Kidney (tissue), 14 donors: ENCODE results near the gene NFKB1. TPM values are rescaled to one million over a fixed set of nuclear protein-coding genes. Genes with fewer than 3 reads are reported as not detected.

Source experiments
- DNase-seq, 5 donors: peaks; one replicate each; pipeline ENCODE4 v3.0.0-alpha.2; 2013 to 2020
- FAIRE-seq: peaks from 2 replicates; lab custom pipeline; 2012; peaks lifted over from hg19 to GRCh38; lab: Jason Lieb, UNC
- H3K27ac ChIP-seq, 2 donors: one replicate each; pipeline ENCODE4 v1.7.0; 2013; ENCODE audit warnings: low read depth in 2 of 2, low read length in 2 of 2, inconsistent platforms in 1 of 2
- H3K27me3 ChIP-seq: one replicate; pipeline ENCODE4 v1.7.1; 2013; ENCODE audit warnings: low read length, inconsistent platforms; ENCODE audit not compliant: control insufficient read depth, insufficient read depth
- H3K36me3 ChIP-seq, 3 donors: one replicate each; pipeline versions ENCODE4 v1.7.0 to v1.7.1; 2013; ENCODE audit warnings: low read length in 3 of 3, control low read depth in 1 of 3, inconsistent platforms in 1 of 3; ENCODE audit not compliant: insufficient read depth in 3 of 3, control insufficient read depth in 2 of 3
- H3K4me1 ChIP-seq, 3 donors: one replicate each; pipeline versions ENCODE4 v1.7.0 to v1.7.1; 2013; ENCODE audit warnings: low read length in 3 of 3, inconsistent platforms in 1 of 3, low read depth in 1 of 3; ENCODE audit not compliant: control insufficient read depth in 2 of 3, insufficient read depth in 2 of 3
- H3K4me3 ChIP-seq, 3 donors: one replicate each; pipeline versions ENCODE4 v1.7.0 to v1.8.1; 2013; ENCODE audit warnings: low read length in 3 of 3, control low read depth in 1 of 3, inconsistent platforms in 1 of 3
- H3K9ac ChIP-seq, 3 donors: one replicate each; pipeline versions ENCODE4 v1.7.0 to v1.7.1; 2013; ENCODE audit warnings: low read length in 3 of 3, control low read depth in 1 of 3, inconsistent platforms in 1 of 3
- H3K9me3 ChIP-seq, 3 donors: one replicate each; pipeline versions ENCODE4 v1.7.0 to v1.7.1; 2013; ENCODE audit warnings: low read length in 3 of 3, control low read depth in 1 of 3, inconsistent platforms in 1 of 3; ENCODE audit not compliant: control insufficient read depth in 2 of 3, insufficient read depth in 1 of 3
- intact Hi-C: fragments of 100-400 bp; cut with DNase I; formaldehyde crosslinking; loops from one replicate; pipeline ENCODE4 v1.11.1; 2022
- polyA plus RNA-seq: library from polyadenylated mRNA; stranded (reverse); fragments of 350-450 nt; fragmentation: Illumina TruSeq; extraction: RNeasy Lipid Tissue Mini Kit (QIAGEN cat#74804); gene quantifications from one replicate; pipeline ENCODE4 v1.2.3, GENCODE V29; 2014; ENCODE audit warnings: low read depth, low replicate concordance; ENCODE audit not compliant: insufficient read depth
- total RNA-seq: library from RNA; stranded (reverse); fragmentation: NEBNext Ultra II Directional; extraction: Animal tissue kit (Norgen Biotek cat#: 25700); gene quantifications from one replicate; pipeline ENCODE4 v1.2.1, GENCODE V29; 2021
- TF ChIP-seq, protein P1 (sequence below): IDR thresholded peaks from 3 replicates; pipeline ENCODE4 v1.5.1; 2012; ENCODE audit warnings: mild to moderate bottlenecking, moderate library complexity, borderline replicate concordance; ENCODE audit not compliant: insufficient read depth; ENCODE audit errors: extremely low read depth
- donor health status: control.
- donor health status: control.
- donor health status: control.
- donor health status: control.
- donor health status: control.
- donor health status: DM: yes; HTN: yes; CAD: no.
- donor health status: Normal renal cell carcinoma (clear cell type).

NFKB1 gene
- total and polyA plus RNA-seq, 2 donors from 2014 or later, result 10.1 to 56.9 TPM

DNA sequence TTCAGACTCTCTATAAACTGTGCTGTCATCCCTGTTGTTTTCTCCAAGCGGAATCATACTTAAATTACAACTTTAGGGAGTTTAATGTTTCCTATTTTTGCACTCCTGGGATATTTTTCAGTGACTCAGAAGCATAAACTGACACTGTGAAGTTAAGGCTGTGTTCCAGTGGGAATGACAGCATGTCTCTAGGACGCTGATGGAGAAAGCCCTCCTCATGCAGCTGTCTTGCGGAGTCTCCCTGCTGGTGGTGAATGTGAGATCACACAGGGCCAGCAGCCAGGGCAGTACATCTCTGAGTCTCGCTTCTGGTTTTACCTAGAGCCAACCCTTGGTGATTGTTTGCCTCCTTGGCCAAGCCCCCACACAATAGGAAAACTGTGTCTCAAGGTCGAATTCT lies 53.3 kb downstream of the NFKB1 start:
- no peaks in the 10 kb centered on the region for H3K4me1 ChIP-seq
- H3K9me3 ChIP-seq, result no peaks in the 10 kb centered on the region
- H3K36me3 ChIP-seq, result no peaks in the 10 kb centered on the region
- TF ChIP-seq, protein P1, sequence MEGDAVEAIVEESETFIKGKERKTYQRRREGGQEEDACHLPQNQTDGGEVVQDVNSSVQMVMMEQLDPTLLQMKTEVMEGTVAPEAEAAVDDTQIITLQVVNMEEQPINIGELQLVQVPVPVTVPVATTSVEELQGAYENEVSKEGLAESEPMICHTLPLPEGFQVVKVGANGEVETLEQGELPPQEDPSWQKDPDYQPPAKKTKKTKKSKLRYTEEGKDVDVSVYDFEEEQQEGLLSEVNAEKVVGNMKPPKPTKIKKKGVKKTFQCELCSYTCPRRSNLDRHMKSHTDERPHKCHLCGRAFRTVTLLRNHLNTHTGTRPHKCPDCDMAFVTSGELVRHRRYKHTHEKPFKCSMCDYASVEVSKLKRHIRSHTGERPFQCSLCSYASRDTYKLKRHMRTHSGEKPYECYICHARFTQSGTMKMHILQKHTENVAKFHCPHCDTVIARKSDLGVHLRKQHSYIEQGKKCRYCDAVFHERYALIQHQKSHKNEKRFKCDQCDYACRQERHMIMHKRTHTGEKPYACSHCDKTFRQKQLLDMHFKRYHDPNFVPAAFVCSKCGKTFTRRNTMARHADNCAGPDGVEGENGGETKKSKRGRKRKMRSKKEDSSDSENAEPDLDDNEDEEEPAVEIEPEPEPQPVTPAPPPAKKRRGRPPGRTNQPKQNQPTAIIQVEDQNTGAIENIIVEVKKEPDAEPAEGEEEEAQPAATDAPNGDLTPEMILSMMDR, result no peak
- intact Hi-C loops, result no loop called here
- FAIRE-seq (no peak), DNase-seq (no peak)
- no peak overlapping the region for H3K4me3 ChIP-seq
- no peak overlapping the region for H3K9ac ChIP-seq
- H3K27ac ChIP-seq, result no peak overlapping the region
- H3K27me3 ChIP-seq, result no peaks in the 10 kb centered on the region

DNA sequence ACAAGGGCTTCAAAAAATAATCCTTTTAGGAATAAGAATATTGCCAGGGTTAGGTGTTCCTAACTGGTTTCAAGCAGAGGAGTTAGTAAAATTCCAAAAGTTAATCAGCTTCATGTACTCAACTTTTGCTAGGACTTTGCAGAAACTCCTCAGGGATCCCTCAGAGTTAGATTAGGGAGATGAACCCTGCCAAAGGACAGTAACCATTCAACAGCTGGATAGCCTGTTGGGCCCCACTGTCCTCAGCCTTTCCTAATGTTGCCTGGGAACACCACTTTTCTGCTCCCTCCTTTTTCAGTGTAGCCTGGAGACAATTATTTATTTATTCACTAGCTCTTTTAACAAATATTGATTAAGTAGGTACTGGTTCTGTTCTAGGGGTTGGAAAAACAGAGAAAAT lies 53.8 kb downstream of the NFKB1 start:
- no peak overlapping the region for H3K27ac ChIP-seq
- intact Hi-C loops, result no loop called here
- no peaks in the 10 kb centered on the region for H3K27me3 ChIP-seq
- FAIRE-seq (no peak), DNase-seq (no peak)
- H3K4me3 ChIP-seq, result no peak overlapping the region
- H3K9me3 ChIP-seq, result no peaks in the 10 kb centered on the region
- no peaks in the 10 kb centered on the region for H3K4me1 ChIP-seq
- TF ChIP-seq, protein P1, result no peak
- H3K36me3 ChIP-seq, result no peaks in the 10 kb centered on the region
- no peak overlapping the region for H3K9ac ChIP-seq

DNA sequence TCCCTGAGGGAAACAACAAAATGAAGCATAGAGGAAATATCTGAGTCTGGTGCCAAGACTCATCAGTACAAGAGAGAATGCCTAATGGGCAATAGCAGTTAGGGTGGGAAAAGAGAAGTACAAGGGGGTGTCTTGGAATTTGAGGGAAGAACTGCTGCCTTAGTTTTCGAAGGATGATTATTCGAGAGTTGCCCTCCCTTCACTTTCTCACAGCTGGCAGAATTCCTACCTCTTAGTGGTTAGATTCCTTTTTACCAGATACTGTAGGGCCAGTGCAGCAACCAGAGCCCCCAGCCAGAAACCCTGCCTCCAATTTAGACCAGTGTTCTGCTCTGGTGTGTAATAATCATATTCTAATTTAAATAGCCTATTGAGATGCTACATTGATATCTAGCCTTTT lies 56.5 kb downstream of the NFKB1 start:
- Histone ChIP-seq H3K27ac (no peak overlapping the region), H3K4me1 (peaks cover 0 to 9% (median 5%) of the 10 kb centered on the region in 3 donors), H3K27me3 (no peaks in the 10 kb centered on the region), H3K4me3 (no peak overlapping the region), H3K9me3 (no peaks in the 10 kb centered on the region), H3K9ac (no peak overlapping the region), H3K36me3 (no peaks in the 10 kb centered on the region)
- intact Hi-C loops, result no loop called here
- DNase-seq, result no peak
- TF ChIP-seq, protein P1, result no peak
- FAIRE-seq, result no peak

- Histone ChIP-seq H3K9me3 (no peaks in the 10 kb centered on the region), H3K36me3 (no peaks in the 10 kb centered on the region), H3K27me3 (no peaks in the 10 kb centered on the region), H3K27ac (no peak overlapping the region), H3K4me3 (peak overlapping the region in 2 of 3 donors; percentile 2 to 28), H3K9ac (no peak overlapping the region), H3K4me1 (peaks cover 0 to 9% (median 5%) of the 10 kb centered on the region in 3 donors)
- intact Hi-C loops, result no loop called here
- FAIRE-seq (no peak), DNase-seq (no peak)
- TF ChIP-seq, protein P1, result no peak
Observed at GRCh38 chr4:102560115-102560514, 59.0 kb downstream of the NFKB1 start.
